SU-DHL-6 (cell line): Measurements from ENCODE around the gene GDPD2.

Source experiments
- EZH2phosphoT487 ChIP-seq: fragments of 200-600 bp; sonication (generic), shearing (Covaris generic); conservative IDR thresholded peaks from 2 replicates; pipeline ENCODE4 v1.6.1; 2018; ENCODE audit warnings: mild to moderate bottlenecking, antibody characterized with exemption, low read length, moderate library complexity, mixed read lengths
- TF ChIP-seq, protein P1 (sequence below): fragments of 200-600 bp; sonication (generic); IDR thresholded peaks from one replicate; pipeline ENCODE4 v1.5.1; 2017; ENCODE audit warnings: antibody characterized with exemption, mild to moderate bottlenecking, low read length, moderate library complexity; ENCODE audit not compliant: insufficient read depth, poor library complexity, severe bottlenecking

DNA sequence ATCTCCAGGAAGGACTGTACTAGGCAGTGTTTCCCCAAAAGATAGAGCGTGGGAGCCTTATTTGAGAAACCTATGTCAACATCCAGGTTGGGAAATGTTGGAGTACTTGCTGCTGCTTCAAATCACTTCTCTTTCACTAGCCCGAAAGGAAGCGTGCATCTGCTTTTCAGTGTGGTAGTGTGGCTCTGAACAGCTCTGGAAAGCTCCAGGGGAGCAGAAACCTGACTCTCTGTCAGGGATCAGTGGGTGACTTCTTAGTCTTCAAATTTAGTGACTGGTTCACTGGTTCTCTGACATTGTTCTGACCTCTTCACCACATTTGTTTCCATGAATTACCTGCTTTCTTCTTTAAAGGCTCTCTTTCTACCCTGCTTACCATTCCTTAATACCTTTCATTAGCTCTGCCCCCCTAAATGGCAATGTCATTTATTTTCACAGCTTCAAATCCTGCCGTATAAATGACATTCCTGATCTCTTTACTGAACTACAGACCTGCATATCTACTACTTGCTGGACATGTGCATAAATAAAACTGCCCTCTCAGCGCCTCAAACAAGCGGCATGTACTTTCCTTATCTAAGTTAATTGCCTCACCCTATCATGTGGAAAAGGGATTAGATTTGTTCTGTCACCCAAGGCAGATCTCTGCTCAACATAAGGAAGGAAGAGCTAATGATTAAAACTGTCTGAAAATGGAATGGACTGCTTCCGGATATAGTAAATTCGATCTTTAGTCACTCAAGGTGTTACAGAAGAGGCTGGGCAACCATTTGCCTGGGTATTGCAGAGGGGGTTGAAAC lies 58.6 kb downstream of the GDPD2 start:
- TF ChIP-seq, protein P1, sequence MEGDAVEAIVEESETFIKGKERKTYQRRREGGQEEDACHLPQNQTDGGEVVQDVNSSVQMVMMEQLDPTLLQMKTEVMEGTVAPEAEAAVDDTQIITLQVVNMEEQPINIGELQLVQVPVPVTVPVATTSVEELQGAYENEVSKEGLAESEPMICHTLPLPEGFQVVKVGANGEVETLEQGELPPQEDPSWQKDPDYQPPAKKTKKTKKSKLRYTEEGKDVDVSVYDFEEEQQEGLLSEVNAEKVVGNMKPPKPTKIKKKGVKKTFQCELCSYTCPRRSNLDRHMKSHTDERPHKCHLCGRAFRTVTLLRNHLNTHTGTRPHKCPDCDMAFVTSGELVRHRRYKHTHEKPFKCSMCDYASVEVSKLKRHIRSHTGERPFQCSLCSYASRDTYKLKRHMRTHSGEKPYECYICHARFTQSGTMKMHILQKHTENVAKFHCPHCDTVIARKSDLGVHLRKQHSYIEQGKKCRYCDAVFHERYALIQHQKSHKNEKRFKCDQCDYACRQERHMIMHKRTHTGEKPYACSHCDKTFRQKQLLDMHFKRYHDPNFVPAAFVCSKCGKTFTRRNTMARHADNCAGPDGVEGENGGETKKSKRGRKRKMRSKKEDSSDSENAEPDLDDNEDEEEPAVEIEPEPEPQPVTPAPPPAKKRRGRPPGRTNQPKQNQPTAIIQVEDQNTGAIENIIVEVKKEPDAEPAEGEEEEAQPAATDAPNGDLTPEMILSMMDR = no peak
- TF ChIP-seq EZH2phosphoT487 = no peak
